ENCODE data around the gene SLC39A2.
"Not testable (repeated sequence)": the region's sequence is repeated elsewhere in the genome, so short reads cannot be mapped to it uniquely, and the experiment has no call there.

SLC39A2 gene

GRCh38 chr14:21026274-21026987, 27.3 kb downstream of the SLC39A2 start:
- no peak for DNase-seq

- no peak for DNase-seq
Observed at GRCh38 chr14:21026988-21027315, 27.9 kb downstream of the SLC39A2 start.

GRCh38 chr14:21029917-21030316, 30.8 kb downstream of the SLC39A2 start, which contains the start of gene TPPP2:
TSS of gene TPPP2 (plus strand) at chr14:21030217. CDS start at chr14:21030582, 365 bp downstream.
- no peak for DNase-seq

- no peak for DNase-seq
Observed at GRCh38 chr14:21030531-21030930, 31.4 kb downstream of the SLC39A2 start.

- DNase-seq, result no peak
Observed at GRCh38 chr14:21032326-21033132, 33.4 kb downstream of the SLC39A2 start.

- DNase-seq, result no peak
Observed at GRCh38 chr14:21033133-21033698, 34.1 kb downstream of the SLC39A2 start.

- no peak for DNase-seq
Observed at GRCh38 chr14:21034707-21035106, 35.6 kb downstream of the SLC39A2 start, which contains the start of gene RNASE13. TSS of gene RNASE13 (minus strand) at chr14:21034807. CDS start at chr14:21034288, 519 bp downstream.

- DNase-seq, result no peak
Observed at GRCh38 chr14:21036751-21037150, 37.7 kb downstream of the SLC39A2 start.

- no peak for DNase-seq
Observed at GRCh38 chr14:21037156-21037555, 38.1 kb downstream of the SLC39A2 start.

- no peak for DNase-seq
Observed at GRCh38 chr14:21038441-21039422, 39.6 kb downstream of the SLC39A2 start.

- DNase-seq, result no peak
Observed at GRCh38 chr14:21039585-21040369, 40.7 kb downstream of the SLC39A2 start.

- no peak for DNase-seq
Observed at GRCh38 chr14:21040370-21040925, 41.4 kb downstream of the SLC39A2 start.

GRCh38 chr14:21040941-21041340, 41.8 kb downstream of the SLC39A2 start:
- not testable (repeated sequence) for DNase-seq

- no peak for DNase-seq
Observed at GRCh38 chr14:21041676-21042433, 42.8 kb downstream of the SLC39A2 start, which contains the start of gene RNASE7. TSS of gene RNASE7 (plus strand) at chr14:21042362. CDS start at chr14:21042993, 631 bp downstream.

- no peak for DNase-seq
Observed at GRCh38 chr14:21042918-21043317, 43.8 kb downstream of the SLC39A2 start.

GRCh38 chr14:21043387-21043973, 44.4 kb downstream of the SLC39A2 start:
- no peak for DNase-seq

GRCh38 chr14:21043974-21044618, 45.0 kb downstream of the SLC39A2 start:
- DNase-seq, result peak; percentile 66

- no peak for DNase-seq
Observed at GRCh38 chr14:21047378-21047781, 48.3 kb downstream of the SLC39A2 start.

- DNase-seq, result no peak
Observed at GRCh38 chr14:21048638-21049037, 49.5 kb downstream of the SLC39A2 start.

Measured in activated effector memory CD4-positive, alpha-beta T cell treated with anti-CD3 and anti-CD28 coated beads, Interleukin-2, amount 50 U/mL, for 16 hours (primary cell).